Peyer's patch (tissue), 4 donors: Measurements from ENCODE around the gene TECTA.

Source experiments
- CTCF ChIP-seq, 6 experiments: fragments of 450-650 bp in 4 of 6; fragments of 200-600 bp in 2 of 6; sonication (generic) in 1 of 6; IDR thresholded peaks; one replicate each; pipeline ENCODE4 v1.5.1; 2017 to 2019; ENCODE audit warnings: antibody characterized with exemption in 6 of 6, mild to moderate bottlenecking in 3 of 6, moderate library complexity in 1 of 6
- POLR2A ChIP-seq, 2 donors: fragments of 450-650 bp; IDR thresholded peaks; one replicate each; pipeline ENCODE4 v1.5.1; 2017; ENCODE audit warnings: antibody characterized with exemption in 2 of 2, mild to moderate bottlenecking in 2 of 2, moderate library complexity in 2 of 2

- TF ChIP-seq CTCF (IDR thresholded peaks at IDR 0.05): no peak
- TF ChIP-seq POLR2A (IDR thresholded peaks at IDR 0.05): no peak
These were observed 90.8 kb downstream of the TECTA start for GRCh38 chr11:121191818-121192217.
